ELF-1 (cell line): ENCODE measurements around the gene KRTAP10-1.
A peak's percentile ranks its signal among the peaks of the same experiment; 100 is the strongest.
"Not testable (repeated sequence)": the region's sequence is repeated elsewhere in the genome, so short reads cannot be mapped to it uniquely, and the experiment has no call there.

Experiments
- DNase-seq: peaks from one replicate; pipeline ENCODE4 v3.0.0-alpha.2; 2016; ENCODE audit warnings: low read depth, low spot score

KRTAP10-1 gene

GRCh38 chr21:44571296-44571695 is 31.3 kb upstream of the KRTAP10-1 start:
- no peak for DNase-seq

GRCh38 chr21:44569861-44570517 is 30.0 kb upstream of the KRTAP10-1 start:
- no peak for DNase-seq

GRCh38 chr21:44568667-44569556 is 28.9 kb upstream of the KRTAP10-1 start:
- no peak for DNase-seq

- no peak for DNase-seq
Observed at GRCh38 chr21:44568261-44568660, 28.3 kb upstream of the KRTAP10-1 start.

- DNase-seq = no peak
Observed at GRCh38 chr21:44567481-44568171, 27.6 kb upstream of the KRTAP10-1 start.

GRCh38 chr21:44566403-44566802 is 26.4 kb upstream of the KRTAP10-1 start:
- no peak for DNase-seq

- DNase-seq = no peak
Observed at GRCh38 chr21:44564886-44565598, 25.0 kb upstream of the KRTAP10-1 start.

- DNase-seq = no peak
Observed at GRCh38 chr21:44564099-44564498, 24.1 kb upstream of the KRTAP10-1 start.

- DNase-seq = no peak
Observed at GRCh38 chr21:44558695-44559094, 18.7 kb upstream of the KRTAP10-1 start, which contains the start of gene KRTAP10-3. TSS of gene KRTAP10-3 (minus strand) at chr21:44558795. CDS start at chr21:44558715, 80 bp downstream.

GRCh38 chr21:44558329-44558675 is 18.3 kb upstream of the KRTAP10-1 start:
- DNase-seq = not testable (repeated sequence)

GRCh38 chr21:44557491-44558328 is 17.7 kb upstream of the KRTAP10-1 start:
- peak; percentile 34 for DNase-seq

GRCh38 chr21:44556879-44557278 is 16.9 kb upstream of the KRTAP10-1 start:
- no peak for DNase-seq

- no peak for DNase-seq
Observed at GRCh38 chr21:44555200-44555875, 15.3 kb upstream of the KRTAP10-1 start.

- DNase-seq = peak; percentile 38
Observed at GRCh38 chr21:44552681-44553080, 12.7 kb upstream of the KRTAP10-1 start.

GRCh38 chr21:44552136-44552535 is 12.1 kb upstream of the KRTAP10-1 start:
- DNase-seq = no peak

GRCh38 chr21:44551340-44551961 is 11.5 kb upstream of the KRTAP10-1 start, which contains the start of gene KRTAP10-2:
TSS of gene KRTAP10-2 (minus strand) at chr21:44551505. CDS start at chr21:44551458, 47 bp downstream.
- peak; percentile 19 for DNase-seq

GRCh38 chr21:44550807-44551206 is 10.8 kb upstream of the KRTAP10-1 start:
- DNase-seq = no peak

- DNase-seq = peak; percentile 41
Observed at GRCh38 chr21:44550285-44550684, 10.3 kb upstream of the KRTAP10-1 start.

- peak; percentile 19 for DNase-seq
Observed at GRCh38 chr21:44549525-44550211, 9.7 kb upstream of the KRTAP10-1 start.
